ENCODE data around the gene ARMH4.

- TF ChIP-seq CTCF (IDR thresholded peaks at IDR 0.05) = peak; percentile 24 to 74 (median 54)
- no peak for TF ChIP-seq POLR2A (IDR thresholded peaks at IDR 0.05)
- TF ChIP-seq POLR2AphosphoS5 (IDR thresholded peaks at IDR 0.05) = no peak
- no peak for TF ChIP-seq EP300 (IDR thresholded peaks at IDR 0.05)
Observed at GRCh38 chr14:58107947-58108552, 44.0 kb downstream of the ARMH4 start.

All from sigmoid colon (tissue), 4 donors.